GM18505 (cell line): Measurements from ENCODE around the gene PTPRN2.
"Not testable (repeated sequence)": the region's sequence is repeated elsewhere in the genome, so short reads cannot be mapped to it uniquely, and the experiment has no call there.

Experiments used
- ATAC-seq: cut with Tn5 transposase; IDR thresholded peaks from one replicate; pipeline ENCODE4 v1.9.1; 2021; ENCODE audit not compliant: unreplicated experiment
- POLR2A ChIP-seq: IDR thresholded peaks from 4 replicates; pipeline ENCODE4 v1.6.1; 2011; ENCODE audit warnings: borderline replicate concordance; ENCODE audit not compliant: insufficient read depth, insufficient read length; ENCODE audit errors: extremely low read depth

The PTPRN2 gene

DNA sequence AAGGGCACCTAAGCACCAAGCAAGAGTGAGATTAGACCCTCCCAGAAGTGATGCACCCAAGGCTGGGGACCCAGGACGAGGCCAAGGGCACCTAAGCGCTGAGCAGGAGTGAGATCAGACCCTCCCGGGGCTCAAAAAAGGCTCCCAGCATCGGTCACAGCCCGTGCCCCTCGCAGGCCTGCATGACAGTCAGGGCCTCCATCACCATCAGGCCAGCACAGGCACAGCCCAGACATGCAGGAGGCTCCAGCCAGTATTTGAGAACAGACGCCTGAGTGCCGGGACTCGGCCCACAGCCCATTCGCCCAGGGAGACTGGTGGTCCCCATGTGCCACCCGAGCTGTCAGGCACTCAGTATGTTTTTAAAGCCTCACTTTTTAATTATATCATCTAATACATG is 595.9 kb downstream of the PTPRN2 start:
- no peak for ATAC-seq
- no peak for TF ChIP-seq POLR2A

- ATAC-seq: no peak
- TF ChIP-seq POLR2A: no peak
Measured at GRCh38 chr7:157991351-157991750, 596.3 kb downstream of the PTPRN2 start.

DNA sequence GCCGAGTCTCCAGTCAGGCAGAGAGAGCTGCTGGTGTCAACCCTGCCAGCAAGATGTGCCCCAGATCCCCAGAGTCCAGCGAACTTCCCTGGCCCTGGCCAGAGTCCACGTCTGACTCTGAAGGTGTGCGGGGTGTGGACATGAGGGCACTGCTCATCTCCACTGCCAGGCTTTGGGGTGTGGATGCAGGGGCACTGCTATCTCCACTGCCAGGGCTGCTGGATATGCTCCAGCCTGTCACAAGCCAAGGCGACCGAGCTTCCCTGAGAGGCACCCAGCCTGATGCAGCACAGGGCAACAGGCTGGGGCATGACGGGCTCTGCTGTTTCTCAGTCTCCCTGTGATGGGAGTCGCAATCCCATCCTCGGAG is 596.8 kb downstream of the PTPRN2 start:
- ATAC-seq: no peak
- no peak for TF ChIP-seq POLR2A

DNA sequence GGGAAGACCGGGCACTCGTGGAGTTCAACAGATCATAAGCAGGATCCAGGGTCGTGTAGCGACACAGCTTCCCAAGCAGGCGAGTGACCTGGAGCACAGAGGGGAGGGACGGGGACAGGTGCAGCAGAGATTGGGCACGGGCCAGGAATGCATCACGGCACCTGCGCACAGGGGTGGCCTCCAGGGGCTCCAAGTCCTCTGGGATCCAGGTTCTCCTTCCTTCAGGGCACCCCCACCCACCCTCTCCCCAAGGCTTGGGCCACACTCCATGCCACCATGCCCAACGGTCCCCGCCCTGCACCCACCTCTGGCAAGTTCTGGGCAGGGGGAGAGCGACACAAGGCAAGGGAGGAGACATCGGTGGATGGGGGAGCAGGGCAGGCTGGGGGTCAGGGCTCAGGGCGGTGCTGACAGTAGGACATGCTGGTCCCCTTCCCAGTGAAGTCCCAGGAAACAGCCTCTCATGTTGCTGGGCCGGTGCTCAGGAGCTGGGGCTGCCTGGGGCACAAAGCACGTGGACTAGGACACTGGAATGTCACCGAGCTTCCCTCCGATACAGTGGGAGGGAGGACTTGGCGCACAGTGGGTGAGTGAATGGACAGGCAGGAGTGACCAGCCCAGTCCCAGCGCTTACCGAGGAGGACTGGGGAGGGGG is 597.3 kb downstream of the PTPRN2 start:
- ATAC-seq: no peak
- TF ChIP-seq POLR2A: no peak

DNA sequence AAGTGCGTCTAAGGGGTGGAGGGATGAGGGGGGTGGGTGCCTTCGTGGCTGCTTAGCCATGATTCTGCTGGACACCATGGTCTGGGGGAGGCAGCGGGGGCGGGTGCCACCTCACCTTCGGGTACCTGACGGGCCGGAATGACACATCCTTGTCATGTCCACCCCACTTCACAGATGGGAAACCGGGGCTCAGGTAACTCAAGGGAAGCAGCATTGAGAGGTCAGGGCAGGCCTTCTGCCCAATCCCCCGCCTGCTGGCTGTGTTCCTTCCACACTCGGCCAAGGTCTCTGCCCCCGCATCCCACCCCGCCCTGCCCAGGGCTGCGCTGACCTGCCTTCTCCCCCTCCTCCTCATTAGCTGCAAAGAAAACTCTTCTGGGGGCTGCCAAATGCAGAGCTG is 598.0 kb downstream of the PTPRN2 start:
- no peak for ATAC-seq
- no peak for TF ChIP-seq POLR2A

DNA sequence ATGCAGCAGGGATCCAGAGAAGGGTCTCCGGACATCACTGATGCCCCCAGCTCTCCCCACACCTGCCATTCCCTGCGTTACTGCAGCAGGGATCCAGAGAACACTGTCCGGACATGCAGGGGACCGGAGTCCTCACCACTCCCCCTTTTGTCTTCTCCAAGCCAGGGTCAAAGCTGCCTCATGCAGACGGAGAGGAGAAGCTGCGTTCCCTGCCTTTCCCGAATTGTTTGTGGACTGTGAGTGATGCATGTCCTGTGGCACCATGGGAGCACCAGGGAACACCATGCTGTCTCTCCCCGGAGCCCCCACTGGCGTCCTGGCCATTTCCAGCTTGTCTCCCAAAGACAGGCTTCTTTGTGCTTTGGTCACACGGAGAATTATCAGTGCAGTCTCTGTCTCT is 599.7 kb downstream of the PTPRN2 start:
- ATAC-seq: no peak
- no peak for TF ChIP-seq POLR2A

DNA sequence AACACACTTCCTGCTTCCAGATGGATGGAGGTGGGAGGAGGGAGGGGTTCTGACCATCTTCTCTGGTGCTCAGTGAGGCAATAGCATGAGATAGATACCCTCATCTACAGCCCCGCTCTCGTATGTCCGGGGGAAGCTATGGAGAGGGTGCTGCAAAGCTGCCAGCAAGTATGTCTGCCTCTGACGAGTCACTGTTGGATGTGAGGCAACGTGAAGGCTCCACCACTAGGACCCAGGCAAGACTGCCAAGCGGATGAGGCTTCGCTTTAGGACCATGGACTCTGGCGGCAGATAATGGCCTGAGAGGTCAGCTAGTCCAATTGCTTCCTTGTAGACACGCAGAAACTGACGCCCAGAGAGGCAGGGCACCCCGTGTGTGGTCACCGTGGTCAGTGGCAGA is 601.6 kb downstream of the PTPRN2 start:
- ATAC-seq: no peak

GRCh38 chr7:157985636-157986035 is 602.0 kb downstream of the PTPRN2 start:
- no peak for ATAC-seq
- no peak for TF ChIP-seq POLR2A

More for the DNA sequence above, 601.6 kb downstream of the PTPRN2 start:
- TF ChIP-seq POLR2A: no peak

- TF ChIP-seq POLR2A: no peak
- ATAC-seq: no peak
Measured at GRCh38 chr7:157984423-157985163, 603.0 kb downstream of the PTPRN2 start.

GRCh38 chr7:157983502-157984422 is 603.9 kb downstream of the PTPRN2 start:
- TF ChIP-seq POLR2A: no peak
- no peak for ATAC-seq

DNA sequence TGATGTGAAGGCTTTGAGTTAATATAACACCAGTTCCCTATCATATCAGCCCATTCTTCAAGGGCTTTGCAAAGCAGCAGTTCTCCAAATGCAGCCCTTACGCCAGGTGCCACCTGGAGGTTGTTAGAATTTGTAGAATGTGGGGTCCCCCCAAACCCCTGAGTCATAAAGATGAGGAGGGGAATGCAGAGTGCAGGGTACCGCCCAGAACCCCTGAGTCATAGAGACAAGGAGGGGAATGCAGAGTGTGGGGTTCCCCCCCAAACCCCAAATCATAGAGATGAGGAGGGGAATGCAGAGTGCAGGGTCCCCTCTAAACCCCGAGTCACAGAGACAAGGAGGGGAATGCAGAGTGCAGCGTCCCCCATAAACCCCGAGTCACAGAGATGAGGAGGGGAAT is 605.8 kb downstream of the PTPRN2 start:
- no peak for TF ChIP-seq POLR2A
- ATAC-seq: no peak

DNA sequence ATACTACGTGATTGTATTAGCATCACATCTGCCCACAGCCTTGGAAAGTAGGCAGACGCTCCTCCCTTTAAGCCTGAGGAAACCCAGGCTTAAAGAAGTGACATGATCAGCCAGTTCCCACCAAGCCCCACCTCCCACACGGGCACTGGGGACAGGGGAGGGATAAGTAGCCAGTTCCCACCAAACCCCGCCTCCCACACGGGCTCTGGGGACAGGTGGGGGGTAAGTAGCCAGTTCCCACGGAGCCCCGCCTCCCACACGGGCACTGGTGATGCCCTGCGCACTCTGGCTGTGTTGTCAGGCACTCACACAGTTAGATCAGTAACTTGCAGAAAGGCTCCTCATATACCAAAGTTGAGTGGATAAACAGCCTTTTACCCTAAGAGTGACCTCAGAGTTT is 606.8 kb downstream of the PTPRN2 start:
- ATAC-seq: no peak
- TF ChIP-seq POLR2A: no peak

- ATAC-seq: not testable (repeated sequence)
Measured at GRCh38 chr7:157980341-157980731, 607.3 kb downstream of the PTPRN2 start.
